ENCODE measurements around the gene NECAB2.

- no peak for TF ChIP-seq POLR2AphosphoS2 (conservative IDR thresholded peaks at IDR 0.05; ENCODE audit: low read length)
- no peak for TF ChIP-seq CTCF (IDR thresholded peaks at IDR 0.05)
- no peak for TF ChIP-seq USF2 (IDR thresholded peaks at IDR 0.05)
These were observed 41.9 kb upstream of the NECAB2 start for GRCh38 chr16:83925957-83926725.

Measured in A549 (cell line).